K562 (cell line): Measurements from ENCODE around the gene ZBTB9. TPM values are rescaled to one million over a fixed set of nuclear protein-coding genes. Genes with fewer than 3 reads are reported as not detected.
A peak's percentile ranks its signal among the peaks of the same experiment; 100 is the strongest.

Source experiments
- ATAC-seq: fragments of 200-7000 bp; cut with Tn5 transposase; 3 replicates; pipeline ENCODE4 v1.9.1; 2020; ENCODE audit warnings: moderate library complexity
- BruUV-seq: library from RNA; stranded (reverse); fragments of 400-500 nt; replicated peaks from 2 replicates; lab custom pipeline; 2021; lab: Mats Ljungman, UMichigan
- CTCF ChIA-PET: fragments of 300-600 bp; formaldehyde crosslinking; extraction: SDS; loops from one replicate; lab custom pipeline; 2021; ENCODE audit warnings: low intra/inter-chr PET ratio; lab: Yijun Ruan, JAX
- POLR2A ChIA-PET: fragments of 300-600, 350-650 bp; sonication (Branson Sonifier 250); formaldehyde crosslinking; extraction: SDS; loops from one replicate; lab custom pipeline; 2021; ENCODE audit warnings: antibody characterized with exemption, inconsistent platforms; lab: Yijun Ruan, JAX
- DNase-seq, 4 experiments: peaks; one replicate each; pipeline versions ENCODE4 v3.0.0 to v3.0.0-alpha.2; 2011 to 2018; ENCODE audit warnings: low spot score in 3 of 4, mixed read lengths in 3 of 4; ENCODE audit errors: extremely low read depth in 1 of 4
- FAIRE-seq: peaks from 2 replicates; lab custom pipeline; 2011; peaks lifted over from hg19 to GRCh38; lab: Jason Lieb, UNC
- H2AFZ ChIP-seq: 2 replicates; pipeline ENCODE4 v1.6.0; 2011; ENCODE audit warnings: low read depth, low read length, control low read depth, inconsistent platforms
- H3K27ac ChIP-seq: fragments of 200-600 bp; 3 replicates; pipeline ENCODE4 v1.8.0; 2011; ENCODE audit warnings: low read depth, mild to moderate bottlenecking, control low read depth, inconsistent platforms, low read length, moderate library complexity, mixed read lengths; ENCODE audit errors: extremely low read depth
- H3K27me3 ChIP-seq, 2 experiments: fragments of 300-600 bp in 1 of 2; 2 replicates in 1 of 2; 3 replicates in 1 of 2; pipeline versions ENCODE4 v1.6.0 to v1.8.0; 2011; ENCODE audit warnings: inconsistent platforms in 2 of 2, low read length in 2 of 2, mild to moderate bottlenecking in 1 of 2, mixed read lengths in 1 of 2, moderate library complexity in 1 of 2; ENCODE audit not compliant: control insufficient read depth in 2 of 2, insufficient read depth in 2 of 2
- H3K36me3 ChIP-seq: fragments of 300-600 bp; 3 replicates; pipeline ENCODE4 v1.8.0; 2011; ENCODE audit warnings: mild to moderate bottlenecking, low read length, inconsistent platforms; ENCODE audit not compliant: control insufficient read depth, insufficient read depth
- H3K4me1 ChIP-seq, 2 experiments: fragments of 200-600 bp in 1 of 2; replicated peaks in 1 of 2; 2 replicates in 1 of 2; 3 replicates in 1 of 2; pipeline versions ENCODE4 v1.5.1 to v1.8.0; 2011; ENCODE audit warnings: inconsistent platforms in 2 of 2, low read length in 2 of 2, mild to moderate bottlenecking in 1 of 2, mixed read lengths in 1 of 2, moderate library complexity in 1 of 2; ENCODE audit not compliant: control insufficient read depth in 2 of 2, insufficient read depth in 2 of 2
- H3K4me2 ChIP-seq: 2 replicates; pipeline ENCODE4 v1.6.1; 2011; ENCODE audit warnings: low read length, control low read depth, inconsistent platforms, mixed read lengths; ENCODE audit not compliant: insufficient read depth
- H3K4me3 ChIP-seq: fragments of 200-600 bp; sonication (generic), shearing (Covaris generic); 2 replicates; pipeline ENCODE4 v1.5.1; 2016; ENCODE audit warnings: control low read depth, inconsistent platforms
- H3K79me2 ChIP-seq: fragments of 200-600 bp; 3 replicates; pipeline ENCODE4 v1.8.0; 2011; ENCODE audit warnings: low read length, inconsistent platforms; ENCODE audit not compliant: control insufficient read depth, insufficient read depth
- H3K9ac ChIP-seq, 2 experiments: 2 replicates each; pipeline versions ENCODE4 v1.6.0 to v1.6.1; 2011; ENCODE audit warnings: low read depth in 2 of 2, low read length in 2 of 2, control low read depth in 1 of 2, inconsistent platforms in 1 of 2, mild to moderate bottlenecking in 1 of 2, mixed read lengths in 1 of 2; ENCODE audit not compliant: insufficient read depth in 1 of 2
- H3K9me1 ChIP-seq: one replicate; pipeline ENCODE4 v1.6.0; 2011; ENCODE audit warnings: inconsistent platforms, mild to moderate bottlenecking, low read length, moderate library complexity; ENCODE audit not compliant: control insufficient read depth, insufficient read depth
- H3K9me3 ChIP-seq: replicated peaks from 2 replicates; pipeline ENCODE4 v1.5.1; 2011; ENCODE audit warnings: low read depth, low read length, inconsistent platforms; ENCODE audit not compliant: control insufficient read depth, insufficient read depth
- H4K20me1 ChIP-seq: replicated peaks from 2 replicates; pipeline ENCODE4 v1.6.1; 2011; ENCODE audit warnings: low read length, inconsistent platforms, mixed read lengths; ENCODE audit not compliant: control insufficient read depth, insufficient read depth
- CBFB ChIP-seq: sonication (generic); formaldehyde crosslinking; IDR thresholded peaks from 2 replicates; pipeline ENCODE4 v1.4.0; 2020; ENCODE audit warnings: mild to moderate bottlenecking, missing genetic modification reagents
- CC2D1A ChIP-seq: fragments of 450-650 bp; IDR thresholded peaks from 2 replicates; pipeline ENCODE4 v1.6.1; 2017; ENCODE audit warnings: mild to moderate bottlenecking
- HMG20B ChIP-seq: fragments of 250-450 bp; sonication (Bioruptor Pico); IDR thresholded peaks from 2 replicates; pipeline ENCODE4 v1.5.0; 2021; ENCODE audit warnings: mild to moderate bottlenecking
- HNRNPUL1 ChIP-seq: fragments of 200-400 bp; formaldehyde crosslinking; IDR thresholded peaks from 2 replicates; pipeline ENCODE4 v1.6.1; 2017; ENCODE audit warnings: low read length
- JUNB ChIP-seq: fragments of 450-650 bp; formaldehyde crosslinking; conservative IDR thresholded peaks from 2 replicates; pipeline ENCODE4 v1.4.0; 2020; ENCODE audit warnings: mild to moderate bottlenecking
- NFRKB ChIP-seq: fragments of 450-650 bp; IDR thresholded peaks from 2 replicates; pipeline ENCODE4 v1.6.1; 2016; ENCODE audit warnings: low read depth
- NONO ChIP-seq, 2 experiments: fragments of 200-400 bp in 1 of 2; fragments of 450-650 bp in 1 of 2; formaldehyde crosslinking in 1 of 2; IDR thresholded peaks; 2 replicates each; pipeline ENCODE4 v1.6.1; 2017; ENCODE audit warnings: low read depth in 2 of 2, mild to moderate bottlenecking in 2 of 2, moderate library complexity in 2 of 2, low read length in 1 of 2
- NR2F6 ChIP-seq: fragments of 450-650 bp; formaldehyde crosslinking; IDR thresholded peaks from 2 replicates; pipeline ENCODE4 v1.4.0; 2020; ENCODE audit warnings: mild to moderate bottlenecking
- OTX1 ChIP-seq: fragments of 450-650 bp; formaldehyde crosslinking; IDR thresholded peaks from 2 replicates; pipeline ENCODE4 v1.4.0; 2022; ENCODE audit warnings: mild to moderate bottlenecking
- SIN3B ChIP-seq: fragments of 450-650 bp; IDR thresholded peaks from 2 replicates; pipeline ENCODE4 v1.6.1; 2017; ENCODE audit warnings: low read depth, mild to moderate bottlenecking, moderate library complexity
- TFAM ChIP-seq: fragments of 250-450 bp; sonication (Bioruptor Pico); conservative IDR thresholded peaks from 2 replicates; pipeline ENCODE4 v1.5.0; 2021; ENCODE audit warnings: mild to moderate bottlenecking, moderate library complexity
- ZNF121 ChIP-seq: sonication (generic); formaldehyde crosslinking; conservative IDR thresholded peaks from 2 replicates; pipeline ENCODE4 v1.8.0; 2022; ENCODE audit warnings: missing genetic modification reagents
- ZNF444 ChIP-seq: fragments of 250-450 bp; sonication (Bioruptor Pico); IDR thresholded peaks from 2 replicates; pipeline ENCODE4 v1.4.0; 2020; ENCODE audit warnings: mild to moderate bottlenecking, moderate library complexity
- WGBS: fragments of 100-300 bp; shearing (Covaris generic); methylation state at CpG from one replicate; pipeline ENCODE4 v1.1.6; 2016; ENCODE audit warnings: low coverage, mixed read lengths; ENCODE audit not compliant: insufficient coverage; ENCODE audit errors: missing lambda C conversion rate; 5-methylcytosine and 5-hydroxymethylcytosine counted together
- in situ Hi-C: fragments of 300-500 bp; cut with MboI; formaldehyde crosslinking; loops from 4 replicates; pipeline ENCODE4 v1.15.0; 2018; ENCODE audit warnings: inconsistent platforms, mixed read lengths
- intact Hi-C: fragments of 100-400 bp; cut with micrococcal nuclease; formaldehyde crosslinking; loops from 2 replicates; pipeline ENCODE4 v1.14.2; 2022
- polyA plus RNA-seq, 8 experiments: library from polyadenylated mRNA; depleted of rRNA in 4 of 8; stranded (reverse) in 5 of 8; unstranded in 3 of 8; fragments of >200 nt; fragmentation: Nextera tagmentation in 2 of 8; fragmentation: Illumina TruSeq in 1 of 8; extraction: Ambion mirVana in 2 of 8; extraction: Trizol in 1 of 8; gene quantifications; 2 replicates each; pipeline versions ENCODE4 v1.2.1 to v1.2.3, GENCODE V29; 2011 to 2014; ENCODE audit warnings: inconsistent platforms in 1 of 8, missing spikeins in 1 of 8
- total RNA-seq, 7 experiments: library from RNA; depleted of rRNA in 6 of 7; stranded (reverse); fragments of >200 nt in 6 of 7; fragmentation: Illumina TruSeq in 2 of 7; extraction: Trizol in 2 of 7; gene quantifications; 2 replicates each; pipeline versions ENCODE4 v1.2.1 to v1.2.3, GENCODE V29; 2011 to 2021; ENCODE audit warnings: low replicate concordance in 1 of 7
- TF ChIP-seq, protein P1 (sequence below), 2 experiments: fragments of 450-650 bp; IDR thresholded peaks; 2 replicates each; pipeline ENCODE4 v1.6.1; 2016
- TF ChIP-seq, protein P2 (sequence below), 2 experiments: fragments of 450-650 bp in 1 of 2; sonication (generic) in 1 of 2; formaldehyde crosslinking in 1 of 2; IDR thresholded peaks in 1 of 2; conservative IDR thresholded peaks in 1 of 2; 2 replicates each; pipeline versions ENCODE4 v1.6.1 to v1.8.1; 2016 to 2023; ENCODE audit warnings: mild to moderate bottlenecking in 2 of 2, moderate library complexity in 2 of 2, inconsistent platforms in 1 of 2, missing genetic modification reagents in 1 of 2
- TF ChIP-seq, protein P3 (sequence below): sonication (generic); formaldehyde crosslinking; IDR thresholded peaks from 2 replicates; pipeline ENCODE4 v1.8.0; 2022; ENCODE audit warnings: mild to moderate bottlenecking, missing genetic modification reagents
- TF ChIP-seq, protein P4 (sequence below), 2 experiments: IDR thresholded peaks; 2 replicates each; pipeline ENCODE4 v1.6.1; 2012; ENCODE audit warnings: improper control_type of control experiment in 2 of 2, low read depth in 2 of 2, low read length in 2 of 2, borderline replicate concordance in 1 of 2

ZBTB9 gene
- total and polyA plus RNA-seq, 9 of the 15 experiments (the other 6 are each of a cell fraction or from before 2014, with no cell fraction given): 1.9 to 19.5 (median 10.4) TPM

DNA sequence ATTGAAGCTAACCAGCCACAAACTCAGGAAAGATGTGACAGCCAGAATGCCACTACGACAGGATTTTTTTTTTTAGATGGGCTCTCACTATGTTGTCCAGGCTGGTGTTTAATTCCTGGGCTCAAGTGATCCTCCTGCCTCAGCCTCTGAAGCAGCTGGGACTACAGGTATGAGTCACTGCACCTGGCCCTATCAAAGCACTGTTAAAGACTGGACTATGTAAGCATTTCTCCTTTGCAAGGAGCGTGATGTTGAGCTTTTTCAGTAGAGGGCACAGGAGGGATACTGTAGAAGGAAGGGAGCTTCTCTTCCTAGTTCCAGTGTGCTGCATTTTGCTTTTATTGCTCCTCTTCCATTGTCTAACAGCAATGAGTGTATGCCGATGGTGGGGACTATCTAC, 35.8 kb downstream of the ZBTB9 start:
- Histone ChIP-seq H2AFZ (peak overlapping the region; percentile 1; the same call in 1 of the 2 replicates), H3K4me1 (peaks cover 7 to 18% of the 10 kb centered on the region in 2 experiments; a peak in 4 of 5 replicates), H3K36me3 (no peaks in the 10 kb centered on the region), H4K20me1 (no peaks in the 10 kb centered on the region), H3K4me2 (no peak overlapping the region), H3K4me3 (no peak overlapping the region), H3K9ac (no peak overlapping the region), H3K27ac (no peak overlapping the region), H3K9me3 (no peaks in the 10 kb centered on the region), H3K27me3 (no peaks in the 10 kb centered on the region), H3K9me1 (no peaks in the 10 kb centered on the region), H3K79me2 (no peaks in the 10 kb centered on the region)
- BruUV-seq: no TSS peak
- intact Hi-C loops (no loop called here), in situ Hi-C loops (no loop called here)
- ATAC-seq (peak; percentile 70), FAIRE-seq (peak; percentile 55), DNase-seq (peak in 1 of 4 experiments; percentile 38)
- CTCF ChIA-PET: interaction anchor here (0.9 kb wide), 1 partner anchor 99 kb away, joined by 4 read pairs; no protein-coding TSS in a partner anchor
- 30% methylated on average over 3 of the region's 3 CpGs for WGBS
- POLR2A ChIA-PET: interaction anchor here (0.6 to 1.5 kb wide), 6 partner anchors 10 to 352 kb away, joined by 3 to 6 read pairs (median 3); partner anchors contain the start of gene ZBTB9
- TF ChIP-seq NONO (IDR thresholded peaks at IDR 0.05; ENCODE audit: low read depth in 2 of 2, low read length in 1 of 2) (no peak), JUNB (CRISPR knock-in tag) (no peak), HNRNPUL1 (no peak), ZNF121 (peak; percentile 66), SIN3B (no peak), NFRKB (no peak), ZNF444 (CRISPR knock-in tag) (no peak), CC2D1A (no peak), HMG20B (no peak), TFAM (no peak), OTX1 (CRISPR knock-in tag) (no peak), CBFB (CRISPR knock-in tag) (no peak), NR2F6 (no peak)
- TF ChIP-seq, protein P1, sequence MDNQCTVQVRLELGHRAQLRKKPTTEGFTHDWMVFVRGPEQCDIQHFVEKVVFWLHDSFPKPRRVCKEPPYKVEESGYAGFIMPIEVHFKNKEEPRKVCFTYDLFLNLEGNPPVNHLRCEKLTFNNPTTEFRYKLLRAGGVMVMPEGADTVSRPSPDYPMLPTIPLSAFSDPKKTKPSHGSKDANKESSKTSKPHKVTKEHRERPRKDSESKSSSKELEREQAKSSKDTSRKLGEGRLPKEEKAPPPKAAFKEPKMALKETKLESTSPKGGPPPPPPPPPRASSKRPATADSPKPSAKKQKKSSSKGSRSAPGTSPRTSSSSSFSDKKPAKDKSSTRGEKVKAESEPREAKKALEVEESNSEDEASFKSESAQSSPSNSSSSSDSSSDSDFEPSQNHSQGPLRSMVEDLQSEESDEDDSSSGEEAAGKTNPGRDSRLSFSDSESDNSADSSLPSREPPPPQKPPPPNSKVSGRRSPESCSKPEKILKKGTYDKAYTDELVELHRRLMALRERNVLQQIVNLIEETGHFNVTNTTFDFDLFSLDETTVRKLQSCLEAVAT (IDR thresholded peaks at IDR 0.05): no peak
- TF ChIP-seq, protein P2, sequence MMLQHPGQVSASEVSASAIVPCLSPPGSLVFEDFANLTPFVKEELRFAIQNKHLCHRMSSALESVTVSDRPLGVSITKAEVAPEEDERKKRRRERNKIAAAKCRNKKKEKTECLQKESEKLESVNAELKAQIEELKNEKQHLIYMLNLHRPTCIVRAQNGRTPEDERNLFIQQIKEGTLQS (IDR thresholded peaks at IDR 0.05): peak; percentile 41
- TF ChIP-seq, protein P2 (CRISPR knock-in tag; conservative IDR thresholded peaks at IDR 0.05): no peak
- TF ChIP-seq, protein P3, sequence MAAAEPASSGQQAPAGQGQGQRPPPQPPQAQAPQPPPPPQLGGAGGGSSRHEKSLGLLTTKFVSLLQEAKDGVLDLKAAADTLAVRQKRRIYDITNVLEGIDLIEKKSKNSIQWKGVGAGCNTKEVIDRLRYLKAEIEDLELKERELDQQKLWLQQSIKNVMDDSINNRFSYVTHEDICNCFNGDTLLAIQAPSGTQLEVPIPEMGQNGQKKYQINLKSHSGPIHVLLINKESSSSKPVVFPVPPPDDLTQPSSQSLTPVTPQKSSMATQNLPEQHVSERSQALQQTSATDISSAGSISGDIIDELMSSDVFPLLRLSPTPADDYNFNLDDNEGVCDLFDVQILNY (CRISPR knock-in tag): no peak
- TF ChIP-seq, protein P4, sequence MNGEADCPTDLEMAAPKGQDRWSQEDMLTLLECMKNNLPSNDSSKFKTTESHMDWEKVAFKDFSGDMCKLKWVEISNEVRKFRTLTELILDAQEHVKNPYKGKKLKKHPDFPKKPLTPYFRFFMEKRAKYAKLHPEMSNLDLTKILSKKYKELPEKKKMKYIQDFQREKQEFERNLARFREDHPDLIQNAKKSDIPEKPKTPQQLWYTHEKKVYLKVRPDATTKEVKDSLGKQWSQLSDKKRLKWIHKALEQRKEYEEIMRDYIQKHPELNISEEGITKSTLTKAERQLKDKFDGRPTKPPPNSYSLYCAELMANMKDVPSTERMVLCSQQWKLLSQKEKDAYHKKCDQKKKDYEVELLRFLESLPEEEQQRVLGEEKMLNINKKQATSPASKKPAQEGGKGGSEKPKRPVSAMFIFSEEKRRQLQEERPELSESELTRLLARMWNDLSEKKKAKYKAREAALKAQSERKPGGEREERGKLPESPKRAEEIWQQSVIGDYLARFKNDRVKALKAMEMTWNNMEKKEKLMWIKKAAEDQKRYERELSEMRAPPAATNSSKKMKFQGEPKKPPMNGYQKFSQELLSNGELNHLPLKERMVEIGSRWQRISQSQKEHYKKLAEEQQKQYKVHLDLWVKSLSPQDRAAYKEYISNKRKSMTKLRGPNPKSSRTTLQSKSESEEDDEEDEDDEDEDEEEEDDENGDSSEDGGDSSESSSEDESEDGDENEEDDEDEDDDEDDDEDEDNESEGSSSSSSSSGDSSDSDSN (IDR thresholded peaks at IDR 0.05; ENCODE audit: borderline replicate concordance in 1 of 2, low read depth in 2 of 2, low read length in 2 of 2): no peak
